Stimulated activated CD4-positive, alpha-beta T cell treated with anti-CD3 and anti-CD28 coated beads, Interleukin-1b, Interleukin-23, amount 100 ng/mL, for 24 hours (primary cell): Measurements from ENCODE around the gene LPAR6.

Source experiments
- DNase-seq, 4 experiments: peaks; one replicate each; pipeline ENCODE4 v3.0.0-alpha.2; 2020; ENCODE audit warnings: low read depth in 4 of 4, low spot score in 1 of 4

LPAR6 gene

DNA sequence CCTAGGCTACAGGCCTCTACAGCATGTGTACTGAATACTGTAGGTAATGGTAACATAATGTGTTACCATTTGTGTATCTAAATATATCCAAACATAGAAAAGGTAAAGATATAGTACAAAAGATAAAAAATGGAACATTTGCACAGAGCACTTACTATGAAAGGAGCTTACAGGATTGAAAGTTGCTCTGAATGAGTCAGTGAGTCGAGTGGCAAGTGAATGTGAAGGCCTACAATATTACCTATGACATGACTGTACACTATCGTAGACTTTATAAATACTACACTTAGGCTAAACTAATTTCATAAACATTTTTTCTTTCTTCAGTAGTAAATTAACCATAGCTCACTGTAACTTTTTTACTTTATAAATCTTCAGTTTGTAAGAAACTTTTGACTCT lies 35.1 kb downstream of the LPAR6 start:
- no peak for DNase-seq

DNA sequence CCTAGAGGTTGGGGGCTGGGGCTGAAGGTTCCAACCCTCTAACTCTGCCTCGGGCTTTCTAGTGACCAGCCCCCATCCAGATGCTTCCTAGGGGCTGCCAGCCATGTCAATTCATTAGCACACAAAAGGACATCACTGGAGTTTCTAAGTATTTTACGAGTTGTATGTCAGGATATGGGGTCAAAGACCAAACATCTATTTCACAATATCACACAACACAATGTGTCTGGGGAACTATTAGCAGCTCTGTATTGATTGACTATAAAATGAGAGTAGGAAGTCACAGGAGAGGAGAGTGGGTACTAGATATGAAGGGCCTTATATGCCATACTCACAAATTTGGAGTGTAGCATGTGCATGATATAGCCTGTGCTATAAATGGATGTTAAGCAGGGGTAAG lies 42.1 kb downstream of the LPAR6 start:
- DNase-seq: no peak

DNA sequence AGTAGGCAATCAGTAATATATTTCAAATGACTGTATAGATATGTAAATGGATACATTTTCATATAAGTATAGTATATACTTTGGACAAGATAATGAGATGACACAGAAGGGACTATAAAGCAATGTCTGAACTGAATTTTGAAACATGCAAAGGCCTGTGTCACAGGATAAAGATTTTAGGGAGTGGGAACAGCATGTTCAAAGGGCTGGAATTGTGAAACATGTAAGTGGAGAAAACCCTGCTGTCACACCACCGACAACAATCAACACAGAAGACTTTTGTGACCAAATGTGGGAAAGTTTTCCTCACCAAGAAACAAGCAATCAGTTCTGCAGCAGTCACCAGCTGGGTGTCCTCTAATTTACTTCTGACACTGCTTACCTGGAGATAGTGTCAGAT lies 42.9 kb downstream of the LPAR6 start:
- no peak for DNase-seq
